Natural killer cell treated with Interleukin-12 subunit alpha and Interleukin-12 subunit beta and Interleukin-15 and Interleukin-18, amount 100 ng/mL, for 72 hours (primary cell): ENCODE measurements around the gene PRKCB. TPM values are rescaled to one million over a fixed set of nuclear protein-coding genes. Genes with fewer than 3 reads are reported as not detected.
A peak's percentile ranks its signal among the peaks of the same experiment; 100 is the strongest.

Source experiments
- ATAC-seq, 2 donors: fragments of 150-1000 bp; cut with Tn5 transposase in 1 of 2; sonication (Bioruptor Pico), chemical (Tn5 transposase) in 1 of 2; 2 replicates each; pipeline ENCODE4 v1.10.0; 2021
- DNase-seq: peaks from one replicate; pipeline ENCODE4 v3.0.0; 2022; ENCODE audit warnings: low spot score
- H3K27ac Mint-ChIP-seq, 2 donors: 1 replicate in 1 of 2; 2 replicates in 1 of 2; pipeline ENCODE4 v1.8.0; 2022; ENCODE audit warnings: mixed read lengths in 2 of 2, mild to moderate bottlenecking in 1 of 2, moderate library complexity in 1 of 2
- H3K27me3 Mint-ChIP-seq, 2 donors: 1 replicate in 1 of 2; 2 replicates in 1 of 2; pipeline ENCODE4 v1.8.0; 2022; ENCODE audit warnings: mixed read lengths in 2 of 2
- H3K36me3 Mint-ChIP-seq: one replicate; pipeline ENCODE4 v1.8.0; 2022; ENCODE audit warnings: mixed read lengths
- H3K4me1 Mint-ChIP-seq, 2 donors: 1 replicate in 1 of 2; 2 replicates in 1 of 2; pipeline ENCODE4 v1.8.0; 2022; ENCODE audit warnings: low read depth in 2 of 2, mixed read lengths in 2 of 2, mild to moderate bottlenecking in 1 of 2
- H3K4me3 Mint-ChIP-seq: one replicate; pipeline ENCODE4 v1.8.0; 2022; ENCODE audit warnings: mixed read lengths
- H3K9me3 Mint-ChIP-seq: 2 replicates; pipeline ENCODE4 v1.8.0; 2022; ENCODE audit warnings: mixed read lengths
- total RNA-seq, 2 donors: library from RNA; stranded (reverse); gene quantifications; one replicate each; pipeline ENCODE4 v1.2.3, GENCODE V29; 2022

The PRKCB gene
- total RNA-seq, 2 donors from 2014 or later = 193 to 273 TPM

DNA sequence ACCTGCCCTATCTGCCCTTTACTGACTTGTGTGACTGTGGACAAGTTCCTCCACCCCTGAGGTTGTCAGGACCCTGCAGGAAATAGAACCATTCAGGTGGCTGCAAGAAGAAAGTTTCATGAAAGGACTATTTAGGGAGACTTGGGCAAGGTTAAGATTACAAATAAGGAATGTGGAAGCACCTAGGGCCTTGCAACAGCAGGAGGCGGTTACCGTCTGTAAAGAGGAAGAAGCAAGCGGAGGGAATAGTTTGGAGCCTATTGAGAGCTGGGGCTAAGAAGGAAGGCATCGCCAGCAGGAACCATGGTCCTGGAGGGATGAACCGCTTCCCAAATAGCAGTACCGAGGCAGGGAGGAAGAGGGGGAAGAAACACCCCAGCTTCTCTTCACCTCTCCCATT is 132.4 kb downstream of the PRKCB start:
- Mint-ChIP-seq H3K4me1 (peaks cover 45% of the 10 kb centered on the region in 2 donors), H3K4me3 (no peak overlapping the region), H3K36me3 (peaks cover 12% of the 10 kb centered on the region), H3K27ac (peak overlapping the region in 1 of 2 donors; percentile 43), H3K9me3 (no peaks in the 10 kb centered on the region), H3K27me3 (no peaks in the 10 kb centered on the region)
- DNase-seq (no peak), ATAC-seq (no peak)

DNA sequence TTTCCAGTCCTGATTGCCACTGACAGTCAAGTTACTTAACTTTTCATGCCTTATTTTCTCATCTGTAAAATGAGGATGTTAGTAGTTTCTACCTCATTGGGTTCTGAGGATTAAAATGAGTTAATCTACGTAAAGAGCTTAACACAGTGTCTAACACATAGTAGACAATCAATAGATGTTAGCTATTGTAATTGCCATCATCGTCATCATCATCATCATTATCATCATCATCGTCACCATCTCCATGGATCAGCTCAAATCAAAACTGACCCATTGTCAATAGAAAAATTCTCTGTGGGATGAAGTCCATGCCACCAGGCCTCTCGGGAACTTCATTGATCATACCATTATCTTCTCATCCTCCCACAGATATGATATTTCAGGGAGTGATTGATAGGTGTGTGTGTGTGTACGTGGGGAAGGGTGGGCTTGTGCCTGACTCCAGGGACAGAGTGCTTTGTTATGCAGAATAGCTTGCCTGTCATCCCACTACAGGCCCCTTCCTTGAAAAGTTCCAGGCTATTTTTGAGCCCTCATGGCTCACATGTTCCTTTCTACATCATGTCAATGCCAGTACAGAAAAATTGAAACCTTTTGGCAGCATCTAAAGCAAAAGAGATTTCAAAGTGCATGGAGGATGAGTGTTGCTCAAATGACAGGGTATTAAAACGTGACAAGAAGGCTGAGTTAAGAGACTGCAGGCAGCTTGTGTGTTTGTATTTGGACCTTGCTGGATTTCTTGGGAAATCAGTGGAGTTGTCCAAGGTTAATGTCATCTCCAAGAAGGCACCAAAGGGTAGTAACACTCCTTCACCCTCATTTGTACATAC is 133.9 kb downstream of the PRKCB start:
- Mint-ChIP-seq H3K27me3 (no peaks in the 10 kb centered on the region), H3K27ac (no peak overlapping the region), H3K36me3 (peaks cover 12% of the 10 kb centered on the region), H3K4me1 (peaks cover 50 to 55% of the 10 kb centered on the region in 2 donors), H3K4me3 (no peak overlapping the region), H3K9me3 (no peaks in the 10 kb centered on the region)
- ATAC-seq (no peak), DNase-seq (no peak)

DNA sequence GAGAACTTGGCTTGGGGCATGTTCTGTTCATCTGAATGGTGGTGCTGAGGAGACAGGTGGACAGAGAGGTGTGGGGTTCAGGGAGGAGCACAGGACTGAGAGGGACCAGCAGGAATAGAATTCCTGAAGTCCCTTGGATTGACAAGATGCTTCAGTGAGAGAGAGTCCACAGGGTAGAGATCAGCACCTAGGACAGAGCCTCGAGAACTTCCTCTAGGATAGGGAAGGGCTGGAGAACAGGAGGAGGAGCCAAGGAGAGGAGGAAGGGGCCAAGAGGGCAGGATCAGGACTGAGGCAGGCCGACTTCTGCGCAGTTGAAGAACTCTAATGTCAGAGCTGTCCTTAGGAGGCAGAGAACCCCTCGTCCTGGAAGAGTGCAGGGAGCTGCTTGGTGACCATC is 138.4 kb downstream of the PRKCB start:
- Mint-ChIP-seq H3K27ac (peak overlapping the region in 1 of 2 donors; percentile 59), H3K36me3 (no peaks in the 10 kb centered on the region), H3K4me1 (peaks cover 60 to 65% of the 10 kb centered on the region in 2 donors), H3K27me3 (no peaks in the 10 kb centered on the region), H3K9me3 (no peaks in the 10 kb centered on the region), H3K4me3 (no peak overlapping the region)
- no peak for ATAC-seq
- no peak for DNase-seq

DNA sequence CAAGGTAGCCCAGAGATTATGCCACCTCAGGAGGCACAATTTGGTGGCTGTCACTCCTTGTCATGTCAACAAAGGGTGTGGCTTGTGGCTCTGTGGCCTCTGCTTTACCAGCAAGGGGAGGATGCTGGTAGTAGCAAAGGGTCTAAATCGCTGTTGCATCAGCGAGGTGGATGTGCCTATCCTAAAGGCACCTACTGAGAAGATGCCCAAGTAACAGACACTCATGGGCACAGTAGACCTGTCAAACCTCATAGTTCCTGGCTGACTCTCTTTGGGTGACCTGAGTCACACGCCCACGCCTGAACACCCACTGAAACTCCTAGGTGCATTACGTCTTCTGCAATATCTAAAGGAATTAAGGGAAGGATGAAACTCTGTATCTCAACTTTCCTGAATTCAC is 139.5 kb downstream of the PRKCB start:
- no peaks in the 10 kb centered on the region for H3K27me3 Mint-ChIP-seq
- no peak overlapping the region for H3K4me3 Mint-ChIP-seq
- peak overlapping the region in 1 of 2 donors; percentile 51 for H3K27ac Mint-ChIP-seq
- no peaks in the 10 kb centered on the region for H3K9me3 Mint-ChIP-seq
- DNase-seq (no peak), ATAC-seq (peak in 1 of 2 donors; percentile 44)
- H3K36me3 Mint-ChIP-seq = no peaks in the 10 kb centered on the region
- H3K4me1 Mint-ChIP-seq = peaks cover 62 to 63% of the 10 kb centered on the region in 2 donors

DNA sequence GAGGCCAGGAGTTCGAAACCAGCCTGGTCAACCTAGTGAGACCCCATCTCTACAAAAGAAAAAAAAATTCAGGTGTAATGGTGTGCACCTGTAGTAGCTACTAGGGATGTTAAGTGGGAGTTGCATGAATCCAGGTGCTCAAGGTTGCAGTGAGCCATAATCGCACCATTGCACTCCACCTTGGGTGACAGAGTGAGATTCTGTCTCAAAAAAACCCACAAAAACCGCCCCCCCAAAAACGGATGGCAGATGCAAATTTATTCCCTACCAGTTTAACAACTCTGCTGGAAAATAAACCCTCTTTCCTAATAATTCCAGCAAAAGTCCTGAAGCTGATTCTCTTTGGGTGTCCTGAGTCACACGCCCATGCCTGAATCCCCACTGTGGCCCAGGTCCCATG is 140.3 kb downstream of the PRKCB start:
- Mint-ChIP-seq H3K9me3 (no peaks in the 10 kb centered on the region), H3K4me3 (peak overlapping the region; percentile 32), H3K4me1 (peaks cover 59 to 67% of the 10 kb centered on the region in 2 donors)

DNA sequence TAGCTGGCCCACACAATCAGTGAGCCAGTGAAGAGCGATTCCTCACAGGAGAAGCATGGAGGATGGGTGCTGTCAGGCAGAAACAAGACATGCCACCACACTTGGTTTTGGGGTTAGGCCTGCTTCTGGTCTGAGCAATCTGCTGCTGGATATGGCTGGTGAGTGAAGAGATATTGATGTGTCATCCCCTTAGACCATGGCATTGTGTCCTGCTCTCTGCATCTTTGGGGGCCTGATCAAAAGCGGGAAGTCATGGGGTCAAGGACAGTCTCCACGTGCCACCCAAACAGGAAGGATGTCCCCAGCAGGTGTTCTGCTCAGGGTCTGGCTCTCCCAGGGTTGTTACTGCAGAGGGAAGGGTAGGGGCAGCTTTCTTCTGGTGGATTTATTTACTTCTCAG is 140.7 kb downstream of the PRKCB start:
- Mint-ChIP-seq H3K4me3 (peak overlapping the region; percentile 53), H3K36me3 (no peaks in the 10 kb centered on the region), H3K9me3 (no peaks in the 10 kb centered on the region), H3K27ac (peak overlapping the region; percentile 51), H3K4me1 (peaks cover 59 to 65% of the 10 kb centered on the region in 2 donors), H3K27me3 (no peaks in the 10 kb centered on the region)
- ATAC-seq (peak; percentile 76 to 83), DNase-seq (no peak)

More for the DNA sequence above, 140.3 kb downstream of the PRKCB start:
- Mint-ChIP-seq H3K36me3 (no peaks in the 10 kb centered on the region), H3K27ac (peak overlapping the region; percentile 51), H3K27me3 (no peaks in the 10 kb centered on the region)
- DNase-seq = no peak
- no peak for ATAC-seq

DNA sequence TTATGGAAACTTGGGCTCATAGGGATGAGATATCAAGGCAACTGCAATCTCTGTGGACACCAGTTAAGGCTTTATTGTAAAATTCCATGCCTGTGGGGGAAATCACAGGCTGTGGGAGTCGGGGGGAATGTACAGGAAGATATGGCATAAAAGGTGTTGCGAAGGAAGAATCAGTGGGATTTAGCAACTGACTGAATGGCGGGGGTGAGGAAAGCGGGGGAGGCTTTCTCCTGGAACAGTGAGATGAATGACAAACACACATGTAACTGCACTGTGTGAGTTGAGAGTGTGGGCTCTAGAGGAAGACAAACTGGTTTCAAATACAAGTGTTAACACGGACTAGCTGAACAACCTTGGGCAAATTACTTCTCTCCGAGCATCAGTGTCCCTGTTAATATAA is 143.7 kb downstream of the PRKCB start:
- H3K27ac Mint-ChIP-seq = no peak overlapping the region
- H3K9me3 Mint-ChIP-seq = no peaks in the 10 kb centered on the region
- peaks cover 50 to 58% of the 10 kb centered on the region in 2 donors for H3K4me1 Mint-ChIP-seq
- no peaks in the 10 kb centered on the region for H3K27me3 Mint-ChIP-seq
- ATAC-seq (no peak), DNase-seq (no peak)
- H3K4me3 Mint-ChIP-seq = no peak overlapping the region
- H3K36me3 Mint-ChIP-seq = peaks cover 4% of the 10 kb centered on the region

DNA sequence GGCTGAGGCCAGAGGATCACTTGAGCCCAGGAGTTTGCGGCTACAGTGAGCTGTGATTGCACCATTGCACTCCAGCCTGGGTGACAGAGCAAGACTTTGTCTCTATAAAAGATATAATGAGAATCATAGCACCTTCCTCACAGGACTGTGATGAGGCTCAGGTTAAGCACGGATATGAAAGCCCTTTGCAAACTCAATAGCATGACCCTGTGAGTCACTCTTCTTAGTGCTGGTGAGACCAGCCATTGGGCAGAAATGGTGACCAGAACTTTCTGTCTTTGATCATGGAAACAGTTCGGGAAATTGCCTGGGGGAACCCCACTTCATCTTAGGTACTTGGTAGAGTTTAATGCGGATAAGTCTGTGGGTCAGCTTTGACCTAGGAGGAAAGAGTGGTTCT is 144.2 kb downstream of the PRKCB start:
- Mint-ChIP-seq H3K27me3 (no peaks in the 10 kb centered on the region), H3K4me3 (no peak overlapping the region), H3K36me3 (peaks cover 7% of the 10 kb centered on the region), H3K4me1 (peaks cover 47 to 52% of the 10 kb centered on the region in 2 donors), H3K27ac (no peak overlapping the region), H3K9me3 (no peaks in the 10 kb centered on the region)
- ATAC-seq (no peak), DNase-seq (no peak)

DNA sequence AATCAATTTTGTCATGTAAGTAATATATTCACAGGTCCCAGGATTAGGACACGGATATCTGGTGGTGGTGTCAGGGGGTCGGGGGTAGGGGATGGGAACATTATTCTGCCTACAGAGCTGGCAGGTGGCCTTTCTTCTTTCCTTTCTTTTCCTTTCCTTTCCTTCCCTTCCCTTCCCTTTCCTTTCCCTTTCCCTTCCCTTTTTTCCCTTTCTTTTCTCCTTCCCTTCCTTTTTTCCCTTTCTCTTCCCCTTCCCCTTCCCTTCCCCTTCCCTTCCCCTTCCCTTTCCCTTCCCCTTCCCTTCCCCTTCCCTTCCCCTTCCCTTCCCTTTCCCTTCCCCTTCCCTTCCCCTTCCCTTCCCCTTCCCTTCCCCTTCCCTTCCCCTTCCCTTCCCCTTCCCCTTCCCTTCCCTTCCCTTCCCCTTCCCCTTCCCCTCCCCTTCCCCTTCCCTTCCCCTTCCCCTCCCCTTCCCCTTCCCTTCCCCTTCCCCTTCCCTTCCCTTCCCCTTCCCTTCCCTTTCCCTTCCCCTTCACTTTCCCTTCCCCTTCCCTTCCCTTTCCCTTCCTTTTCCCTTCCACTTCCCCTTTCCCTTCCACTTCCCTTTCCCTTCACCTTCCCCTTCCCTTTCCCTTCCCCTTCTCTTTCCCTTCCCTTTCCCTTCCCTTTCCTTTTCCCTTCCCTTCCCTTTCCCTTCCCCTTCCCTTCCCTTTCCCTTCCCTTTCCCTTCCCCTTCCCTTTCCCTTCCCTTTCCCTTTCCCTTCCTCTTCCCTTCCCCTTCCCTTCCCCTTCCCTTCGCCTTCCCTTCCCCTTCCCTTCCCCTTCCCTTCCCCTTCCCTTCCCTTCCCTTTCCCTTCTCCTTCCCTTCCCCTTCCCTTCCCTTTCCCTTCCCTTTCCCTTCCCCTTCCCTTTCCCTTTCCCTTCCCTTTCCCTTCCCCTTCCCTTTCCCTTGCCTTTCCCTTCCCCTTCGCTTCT is 145.9 kb downstream of the PRKCB start:
- peaks cover 30 to 37% of the 10 kb centered on the region in 2 donors for H3K4me1 Mint-ChIP-seq
- H3K27me3 Mint-ChIP-seq = no peaks in the 10 kb centered on the region
- no peak overlapping the region for H3K4me3 Mint-ChIP-seq
- ATAC-seq (no peak), DNase-seq (no peak)
- H3K9me3 Mint-ChIP-seq = no peaks in the 10 kb centered on the region
- H3K27ac Mint-ChIP-seq = peak overlapping the region in 1 of 2 donors; percentile 60
- H3K36me3 Mint-ChIP-seq = peaks cover 7% of the 10 kb centered on the region

DNA sequence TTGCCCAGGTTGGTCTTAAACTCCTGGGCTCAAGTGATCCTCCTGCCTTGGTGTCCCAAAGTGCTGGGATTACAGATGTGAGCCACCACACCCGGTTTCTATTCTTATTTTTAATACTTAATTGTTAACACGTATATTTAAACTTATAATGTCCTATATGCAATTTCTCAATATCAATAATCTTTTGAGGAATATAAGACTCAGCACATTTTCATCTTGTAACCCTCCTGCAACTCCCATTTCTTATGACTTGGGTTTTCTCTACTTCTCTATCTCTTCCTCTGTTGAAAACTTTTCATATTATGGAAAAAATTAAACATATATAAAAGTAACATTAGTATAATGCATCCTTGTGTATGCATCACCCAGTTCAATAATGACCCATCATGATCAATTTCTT is 150.7 kb downstream of the PRKCB start:
- Mint-ChIP-seq H3K9me3 (no peaks in the 10 kb centered on the region), H3K4me3 (no peak overlapping the region), H3K27me3 (no peaks in the 10 kb centered on the region), H3K4me1 (peaks cover 26 to 27% of the 10 kb centered on the region in 2 donors), H3K27ac (no peak overlapping the region), H3K36me3 (peaks cover 21% of the 10 kb centered on the region)
- ATAC-seq = no peak
- no peak for DNase-seq

DNA sequence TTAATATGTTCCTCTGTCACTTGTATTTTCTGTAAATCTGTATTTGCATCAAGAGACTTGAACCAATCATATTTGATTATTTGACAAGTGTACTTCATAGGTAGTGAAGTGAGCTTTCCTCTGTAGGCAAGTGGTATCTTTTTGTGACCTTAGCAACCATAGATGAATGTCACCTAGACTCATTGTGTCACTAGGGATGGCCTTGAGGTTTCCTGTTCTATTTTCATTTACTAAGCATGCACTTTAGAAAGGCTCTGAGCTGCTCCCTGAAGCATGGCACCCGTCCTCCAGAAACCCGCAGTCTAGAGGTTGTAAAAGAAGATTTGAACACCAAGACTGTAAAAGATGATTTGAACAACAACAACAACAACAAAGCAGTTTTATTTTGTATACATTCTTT is 151.7 kb downstream of the PRKCB start:
- Mint-ChIP-seq H3K4me1 (peaks cover 27 to 31% of the 10 kb centered on the region in 2 donors), H3K36me3 (peaks cover 21% of the 10 kb centered on the region), H3K27ac (no peak overlapping the region), H3K9me3 (no peaks in the 10 kb centered on the region), H3K27me3 (no peaks in the 10 kb centered on the region), H3K4me3 (peak overlapping the region; percentile 39)
- DNase-seq (no peak), ATAC-seq (peak in 1 of 2 donors; percentile 64)

DNA sequence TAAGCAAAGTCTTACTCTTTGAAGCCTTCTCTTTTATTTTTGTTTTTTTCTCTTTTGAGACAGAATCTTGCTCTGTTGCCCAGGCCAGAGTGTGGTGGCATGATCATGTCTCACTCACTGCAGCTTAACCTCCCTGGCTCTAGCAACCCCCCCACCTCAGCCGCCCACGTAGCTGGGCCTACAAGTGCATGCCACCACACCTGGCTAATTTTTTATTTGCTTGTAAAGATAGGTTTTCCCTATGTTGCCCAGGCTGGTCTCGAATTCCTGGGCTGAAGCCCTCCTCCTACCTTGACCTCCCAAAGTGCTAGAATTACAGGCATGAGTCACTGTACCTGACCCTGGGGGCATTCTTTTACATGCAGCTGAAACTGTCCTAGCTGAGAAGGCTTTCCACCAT is 154.7 kb downstream of the PRKCB start:
- no peak for DNase-seq
- Mint-ChIP-seq H3K36me3 (peaks cover 14% of the 10 kb centered on the region), H3K4me3 (no peak overlapping the region), H3K4me1 (peaks cover 21 to 39% of the 10 kb centered on the region in 2 donors), H3K9me3 (no peaks in the 10 kb centered on the region), H3K27ac (no peak overlapping the region), H3K27me3 (no peaks in the 10 kb centered on the region)
- no peak for ATAC-seq

DNA sequence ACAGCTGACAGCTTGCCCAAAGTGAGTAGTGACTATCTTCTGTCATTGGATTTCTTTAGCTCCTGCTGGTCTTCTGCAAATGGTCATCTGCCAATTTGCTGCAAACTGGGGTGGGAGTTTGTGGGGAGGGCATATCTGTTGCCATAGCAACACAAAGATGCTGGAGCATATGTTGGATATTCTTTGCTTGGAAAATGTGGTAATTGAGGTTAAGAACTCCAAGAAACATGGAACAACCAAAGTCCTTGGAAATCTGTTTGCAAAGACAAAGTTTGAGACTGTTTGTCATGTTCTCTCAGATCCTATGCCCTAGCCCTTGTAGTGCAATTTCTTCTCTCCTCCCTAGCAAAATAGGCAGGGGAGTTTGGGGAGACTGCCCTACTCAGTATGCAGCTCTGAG is 155.3 kb downstream of the PRKCB start:
- no peak for ATAC-seq
- H3K9me3 Mint-ChIP-seq = no peaks in the 10 kb centered on the region
- no peak overlapping the region for H3K27ac Mint-ChIP-seq
- DNase-seq = no peak
- H3K27me3 Mint-ChIP-seq = no peaks in the 10 kb centered on the region
- peaks cover 21 to 39% of the 10 kb centered on the region in 2 donors for H3K4me1 Mint-ChIP-seq
- H3K4me3 Mint-ChIP-seq = no peak overlapping the region
- H3K36me3 Mint-ChIP-seq = peaks cover 18% of the 10 kb centered on the region

DNA sequence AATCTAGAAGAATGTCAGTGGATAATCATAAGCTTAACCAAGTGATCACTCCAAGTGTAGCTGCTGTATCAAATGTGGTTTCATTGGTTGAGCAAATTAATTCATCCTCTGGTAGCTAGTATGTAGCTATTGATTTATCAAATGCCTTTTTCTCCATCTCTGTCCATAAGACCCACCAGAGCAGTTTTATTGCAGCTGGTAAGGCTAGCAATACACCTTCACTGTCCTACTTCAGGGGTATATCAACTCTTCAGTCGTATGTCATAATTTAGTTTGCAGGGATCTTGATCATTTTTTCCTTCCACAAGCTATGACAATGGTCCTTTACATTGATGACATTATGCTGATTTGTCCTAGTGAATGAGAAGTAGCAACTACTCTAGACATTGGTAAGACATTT is 158.8 kb downstream of the PRKCB start:
- no peak for ATAC-seq
- Mint-ChIP-seq H3K27me3 (no peaks in the 10 kb centered on the region), H3K27ac (no peak overlapping the region), H3K4me1 (peaks cover 17 to 36% of the 10 kb centered on the region in 2 donors), H3K9me3 (no peaks in the 10 kb centered on the region), H3K4me3 (no peak overlapping the region), H3K36me3 (peaks cover 6% of the 10 kb centered on the region)
- DNase-seq = no peak
